ENCODE results near the gene THAP6.
"Not testable (repeated sequence)": the region's sequence is repeated elsewhere in the genome, so short reads cannot be mapped to it uniquely, and the experiment has no call there.

THAP6 gene

DNA sequence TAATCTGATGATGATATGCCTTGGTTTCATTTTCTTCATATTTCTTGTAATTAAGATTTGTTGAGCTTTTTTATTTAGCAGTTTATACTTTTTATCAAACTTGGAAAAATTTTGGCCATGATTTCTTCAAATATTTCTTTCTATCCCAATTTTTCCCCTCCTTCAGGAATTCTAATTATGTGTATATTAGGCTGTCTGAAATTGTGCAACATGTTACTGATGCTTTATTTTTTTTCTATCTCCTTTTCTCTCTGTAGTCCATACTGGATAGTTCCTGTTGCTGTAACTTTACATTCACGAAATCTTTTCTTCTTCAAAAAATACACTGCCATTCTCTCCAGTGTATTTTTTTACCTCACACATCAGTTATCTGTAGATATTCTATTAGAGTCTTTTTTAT, 10.8 kb downstream of the THAP6 start:
- no peak for DNase-seq (ENCODE audit: extremely low read depth in 1 of 2, low read depth in 1 of 2)

DNA sequence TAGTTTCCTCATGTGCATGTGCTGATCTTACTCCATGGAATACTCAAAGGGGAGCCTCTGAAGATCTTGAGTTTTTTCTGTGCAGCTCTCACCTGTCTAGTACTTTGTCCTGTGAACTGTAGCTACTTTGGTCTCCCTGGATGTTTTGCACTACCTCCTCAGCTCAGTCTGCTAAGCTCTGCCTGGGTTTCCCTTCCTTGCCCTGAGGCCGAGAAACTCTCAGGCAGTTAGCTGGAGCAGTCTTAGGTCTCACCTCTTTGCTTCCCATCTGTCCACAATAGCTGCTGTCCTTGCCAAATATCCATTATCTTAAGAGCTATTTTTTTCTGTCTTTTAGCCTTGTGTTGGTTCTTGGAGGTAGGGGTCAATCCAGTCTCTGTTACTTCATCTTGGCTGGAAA, 11.6 kb downstream of the THAP6 start:
- DNase-seq (ENCODE audit: extremely low read depth in 1 of 2, low read depth in 1 of 2), result no peak

DNA sequence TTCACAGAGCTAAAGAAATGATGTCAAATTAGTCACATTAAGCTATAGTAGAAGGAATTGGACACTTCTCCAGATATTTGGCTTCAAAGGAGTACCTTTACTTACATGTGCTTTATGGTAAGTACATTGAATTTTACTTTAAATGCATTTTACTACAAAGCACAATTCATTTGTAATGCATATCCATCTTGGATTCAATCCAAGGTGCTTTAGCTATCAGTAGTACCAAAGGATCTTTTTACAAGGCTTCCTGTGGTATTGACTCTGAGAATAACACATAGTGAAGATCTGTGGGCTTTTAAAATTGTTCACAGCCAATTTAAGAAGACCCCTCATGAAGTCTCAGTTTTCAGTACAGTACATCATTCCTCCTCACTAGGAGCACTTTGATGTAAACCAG, 13.2 kb downstream of the THAP6 start:
- no peak for DNase-seq (ENCODE audit: extremely low read depth in 1 of 2, low read depth in 1 of 2)

DNA sequence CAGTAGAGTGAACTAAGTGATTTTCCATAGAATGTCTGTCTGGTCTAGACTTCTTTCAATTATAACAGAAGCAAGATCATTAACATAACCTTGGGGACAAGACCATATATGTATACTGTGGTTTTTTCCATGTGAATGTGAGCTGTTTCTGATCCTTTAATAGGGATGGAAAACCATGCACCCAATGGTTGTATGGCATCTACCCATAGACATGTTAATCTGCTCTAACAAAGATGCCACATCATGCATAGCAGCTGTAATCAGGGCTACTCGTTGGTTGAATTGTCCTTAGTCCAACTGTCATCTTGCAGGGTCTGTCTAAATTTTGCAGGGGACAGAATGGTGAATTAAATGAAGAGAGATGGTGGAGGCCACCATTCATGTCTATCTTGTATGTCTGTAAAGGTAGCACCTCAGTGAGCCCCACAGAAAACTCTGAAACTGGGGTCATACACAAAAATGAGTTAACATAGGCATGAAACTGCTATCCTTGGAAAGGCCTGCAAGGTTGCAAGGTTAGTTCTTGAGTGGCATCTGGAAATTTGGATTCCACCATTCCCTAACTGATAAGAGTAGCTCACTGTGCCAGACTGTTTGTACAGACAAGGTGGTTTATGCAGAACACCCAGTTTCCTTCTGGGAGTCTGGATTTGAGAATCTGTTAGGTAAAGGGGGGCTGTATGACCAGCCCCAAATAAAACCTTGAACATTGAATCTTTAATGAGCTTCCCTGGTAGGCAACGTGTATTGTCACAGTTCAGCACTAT, 16.5 kb downstream of the THAP6 start:
- DNase-seq (ENCODE audit: extremely low read depth in 1 of 2, low read depth in 1 of 2), result no peak

DNA sequence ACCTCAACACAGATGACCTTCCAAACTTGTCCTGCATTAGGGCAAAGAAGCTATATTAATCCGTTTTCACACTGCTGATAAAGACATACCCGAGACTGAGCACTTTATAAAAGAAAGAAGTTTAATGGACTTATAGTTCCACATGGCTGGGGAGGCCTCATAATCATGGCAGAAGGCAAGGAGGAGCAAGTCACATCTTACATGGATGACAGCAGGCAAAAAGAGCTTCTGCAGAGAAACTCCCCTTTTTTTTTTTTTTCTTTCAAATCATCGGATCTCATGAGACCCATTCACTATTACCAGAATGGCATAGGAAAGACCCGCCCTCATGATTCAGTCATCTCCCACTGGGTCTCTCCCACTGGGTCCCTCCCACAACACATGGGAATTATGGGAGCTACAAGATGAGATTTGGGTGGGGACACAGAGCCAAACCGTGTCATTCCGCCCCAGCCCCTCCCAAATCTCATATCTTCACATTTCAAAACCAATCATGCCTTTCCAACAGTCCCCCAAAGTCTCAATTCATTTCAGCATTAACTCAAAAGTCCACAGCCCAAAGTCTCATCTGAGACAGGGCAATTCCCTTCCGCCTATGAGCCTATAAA, 17.4 kb downstream of the THAP6 start:
- not testable (repeated sequence) for DNase-seq (ENCODE audit: extremely low read depth in 1 of 2, low read depth in 1 of 2)

DNA sequence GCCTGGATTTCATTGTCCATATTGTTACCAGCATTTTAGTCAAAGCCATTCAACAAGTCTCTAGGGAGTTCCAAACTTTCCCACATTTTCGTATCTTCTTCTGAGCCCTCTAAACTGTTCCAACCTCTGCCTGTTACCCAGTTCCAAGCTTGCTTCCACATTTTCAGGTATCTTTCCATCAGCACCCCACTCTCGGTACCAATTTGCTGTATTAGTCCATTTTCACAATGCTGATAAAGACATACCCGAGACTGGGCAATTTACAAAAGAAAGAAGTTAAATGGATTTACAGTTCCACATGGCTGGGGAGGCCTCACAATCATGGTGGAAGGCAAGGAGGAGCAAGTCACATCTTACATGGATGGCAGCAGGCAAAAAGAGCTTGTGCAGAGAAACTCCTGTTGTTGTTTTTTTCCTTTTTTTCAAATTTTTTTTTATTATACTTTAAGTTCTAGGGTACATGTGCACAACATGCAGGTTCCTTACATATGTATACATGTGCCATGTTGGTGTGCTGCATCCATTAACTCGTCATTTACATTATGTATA, 19.1 kb downstream of the THAP6 start:
- DNase-seq (ENCODE audit: extremely low read depth in 1 of 2, low read depth in 1 of 2), result not testable (repeated sequence)

DNA sequence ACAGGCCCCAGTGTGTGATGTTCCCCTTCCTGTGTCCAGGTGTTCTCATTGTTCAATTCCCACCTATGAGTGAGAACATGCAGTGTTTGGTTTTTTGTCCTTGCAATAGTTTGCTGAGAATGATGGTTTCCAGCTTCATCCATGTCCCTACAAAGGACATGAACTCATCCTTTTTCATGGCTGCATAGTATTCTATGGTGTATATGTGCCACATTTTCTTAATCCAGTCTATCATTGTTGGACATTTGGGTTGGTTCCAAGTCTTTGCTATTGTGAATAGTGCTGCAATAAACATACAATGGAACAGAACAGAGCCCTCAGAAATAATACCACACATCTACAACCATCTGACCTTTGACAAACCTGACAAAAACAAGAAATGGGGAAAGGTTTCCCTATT, 19.7 kb downstream of the THAP6 start:
- DNase-seq (ENCODE audit: extremely low read depth in 1 of 2, low read depth in 1 of 2), result not testable (repeated sequence)

DNA sequence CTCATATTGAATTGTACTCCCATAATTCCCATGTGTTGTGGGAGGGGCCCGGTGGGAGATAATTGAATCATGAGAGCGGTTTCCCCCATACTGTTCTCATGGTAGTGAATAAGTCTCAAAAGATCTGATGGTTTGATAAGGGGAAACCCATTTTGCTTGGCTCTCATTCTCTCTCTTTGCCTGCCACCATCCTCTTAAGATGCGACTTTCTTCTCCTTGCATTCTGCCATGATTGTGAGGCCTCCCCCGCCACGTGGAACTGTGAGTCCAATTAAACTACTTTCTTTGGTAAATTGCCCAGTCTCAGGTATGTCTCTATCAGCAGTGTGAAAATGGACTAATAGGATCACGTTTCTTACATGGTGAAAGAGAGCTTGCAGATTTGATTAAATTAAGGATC, 23.0 kb downstream of the THAP6 start:
- DNase-seq (ENCODE audit: extremely low read depth in 1 of 2, low read depth in 1 of 2), result not testable (repeated sequence)

DNA sequence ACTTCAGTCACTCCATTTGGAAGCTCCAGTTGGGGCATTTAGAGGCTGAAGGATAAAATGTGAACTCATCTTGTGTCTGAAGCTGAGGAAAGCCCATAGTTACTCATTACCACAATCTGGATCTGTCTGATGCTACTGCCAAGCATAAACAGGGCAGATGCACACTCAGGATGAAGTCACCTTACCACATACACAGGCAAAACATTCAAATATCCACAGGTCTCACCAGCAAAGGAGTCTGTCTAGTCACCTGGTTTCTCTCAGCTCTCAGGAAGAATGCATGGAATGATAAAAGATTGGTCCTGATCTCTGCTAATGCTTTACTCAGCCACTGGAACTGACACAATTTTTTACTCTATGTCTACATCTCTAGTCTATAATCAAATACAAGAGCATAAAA, 28.6 kb downstream of the THAP6 start:
- no peak for DNase-seq (ENCODE audit: extremely low read depth in 1 of 2, low read depth in 1 of 2)

DNA sequence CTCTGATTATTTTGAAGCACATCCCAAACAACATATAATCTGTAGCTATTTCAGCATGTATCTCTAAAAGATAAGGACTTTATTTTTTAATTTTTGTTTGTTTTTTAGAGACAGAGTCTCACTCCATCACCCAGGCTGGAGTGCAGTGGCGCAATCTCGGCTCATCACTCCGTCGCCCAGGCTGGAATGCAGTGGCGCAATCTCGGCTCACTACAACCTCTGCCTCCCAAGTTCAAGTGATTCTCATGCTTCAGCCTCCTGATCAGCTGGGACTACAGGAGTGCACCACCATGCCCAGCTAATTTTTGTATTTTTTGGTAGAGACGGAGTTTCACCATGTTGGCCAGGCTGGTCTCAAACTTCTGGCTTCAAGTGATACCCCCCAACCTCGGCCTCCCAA, 29.9 kb downstream of the THAP6 start:
- DNase-seq (ENCODE audit: extremely low read depth in 1 of 2, low read depth in 1 of 2), result not testable (repeated sequence)

DNA sequence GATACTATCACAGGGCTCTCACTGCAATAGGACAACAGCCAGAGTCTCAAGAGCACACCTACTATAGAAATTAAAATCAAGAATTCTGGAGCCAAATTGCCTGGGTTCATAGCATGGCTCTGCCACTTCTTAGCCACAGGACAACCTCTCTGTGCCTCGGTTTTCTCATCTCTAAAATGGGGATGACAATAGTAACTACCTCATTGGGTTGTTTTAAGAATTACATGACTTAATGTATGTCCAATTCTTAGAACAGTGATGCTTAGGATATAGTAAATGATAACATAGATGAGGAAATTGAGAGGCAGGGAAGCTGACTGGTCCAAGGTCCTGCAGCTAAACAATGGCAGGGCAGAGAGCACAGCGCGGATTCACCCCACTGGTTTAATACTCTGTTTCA, 30.6 kb downstream of the THAP6 start:
- DNase-seq (ENCODE audit: extremely low read depth in 1 of 2, low read depth in 1 of 2), result no peak

DNA sequence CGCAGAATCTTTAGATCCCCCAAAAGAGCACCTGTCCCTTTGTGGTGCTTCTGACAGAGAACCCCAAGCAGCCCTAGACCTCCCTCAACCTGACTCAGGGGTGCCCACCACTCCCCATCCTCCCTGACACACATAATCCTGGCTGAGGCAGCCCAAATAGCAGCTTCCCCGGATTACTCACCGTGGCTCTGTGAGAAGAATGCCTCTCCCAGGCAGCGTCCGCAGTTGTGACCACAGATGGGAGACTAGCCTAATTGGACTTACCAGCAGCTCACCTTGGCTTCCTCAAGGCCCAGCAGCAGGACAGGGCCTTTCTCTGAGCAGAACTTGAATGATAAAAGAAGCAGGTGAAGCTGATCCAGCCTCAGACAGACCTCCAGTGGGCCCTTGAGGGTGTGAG, 31.3 kb downstream of the THAP6 start:
- DNase-seq (ENCODE audit: extremely low read depth in 1 of 2, low read depth in 1 of 2), result no peak

DNA sequence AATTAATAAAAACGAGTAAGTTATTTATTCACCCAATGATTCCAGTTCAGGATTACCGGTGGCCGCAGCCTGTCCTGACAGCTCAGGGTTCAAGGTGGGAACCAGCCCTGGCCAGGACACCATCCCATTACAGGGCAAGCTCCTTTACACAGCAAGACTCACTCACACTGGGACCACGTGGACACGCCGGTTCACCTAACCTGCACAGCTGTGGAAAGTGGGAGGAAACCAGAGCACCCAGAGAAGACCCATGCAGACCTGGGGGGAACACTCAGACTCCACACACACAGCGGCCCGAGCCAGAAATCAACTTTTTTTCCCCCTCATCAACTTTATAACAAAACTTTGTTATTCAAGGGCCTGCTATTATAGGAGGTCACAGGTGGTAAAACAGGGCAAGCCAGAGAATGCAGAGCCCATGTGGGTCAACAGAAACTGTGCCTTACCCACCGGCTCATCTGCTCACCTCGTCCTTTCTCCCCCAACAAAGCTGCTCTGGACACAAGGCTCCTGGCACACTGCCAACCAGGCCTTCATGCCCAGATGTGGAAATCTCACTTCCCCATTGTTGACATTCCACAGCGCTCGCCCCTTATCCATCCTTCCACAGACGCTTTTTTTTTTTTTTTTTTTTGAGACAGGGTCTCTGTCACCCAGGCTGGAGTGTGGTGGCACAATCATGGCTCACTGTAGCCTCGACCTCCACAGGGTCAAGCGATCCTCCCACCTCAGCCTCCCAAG, 33.5 kb downstream of the THAP6 start:
- DNase-seq (ENCODE audit: extremely low read depth in 1 of 2, low read depth in 1 of 2), result no peak

DNA sequence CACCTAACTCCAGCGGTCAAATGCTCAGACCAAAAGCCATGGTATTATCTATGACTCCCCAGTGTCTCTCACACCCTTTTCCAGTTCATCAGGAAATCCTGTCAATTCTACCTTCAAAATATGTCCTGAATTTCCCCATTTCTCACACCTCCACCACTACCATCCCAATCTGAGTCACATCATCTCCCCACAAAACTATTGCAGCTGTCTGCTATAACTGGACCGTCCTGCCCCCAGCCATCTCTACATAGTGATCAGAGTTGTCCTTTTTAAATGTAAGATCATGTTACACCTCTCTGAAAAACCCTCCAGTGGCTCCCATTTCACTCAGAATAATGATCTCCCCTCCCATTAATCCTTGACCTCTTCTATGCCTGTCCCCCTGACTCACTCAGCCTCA, 34.7 kb downstream of the THAP6 start:
- DNase-seq (ENCODE audit: extremely low read depth in 1 of 2, low read depth in 1 of 2), result no peak

DNA sequence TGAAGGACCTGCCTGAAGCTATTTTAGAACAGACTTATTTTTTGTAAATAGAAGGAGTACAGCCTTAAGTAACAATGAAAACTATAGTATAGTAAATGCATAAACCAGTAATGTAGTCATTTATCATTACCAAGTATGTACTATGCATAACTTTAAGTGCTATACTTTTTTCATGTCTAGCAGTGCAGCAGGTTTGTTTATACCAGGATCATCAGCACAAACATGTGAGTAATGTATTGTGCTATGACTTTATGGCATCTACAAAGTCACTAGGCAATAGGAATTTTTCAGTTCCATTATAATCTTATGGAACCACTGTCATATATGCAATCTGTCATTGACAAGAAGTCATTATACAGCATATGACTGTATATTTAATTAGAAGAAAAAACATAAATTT, 38.2 kb downstream of the THAP6 start:
- DNase-seq (ENCODE audit: extremely low read depth in 1 of 2, low read depth in 1 of 2), result no peak

DNA sequence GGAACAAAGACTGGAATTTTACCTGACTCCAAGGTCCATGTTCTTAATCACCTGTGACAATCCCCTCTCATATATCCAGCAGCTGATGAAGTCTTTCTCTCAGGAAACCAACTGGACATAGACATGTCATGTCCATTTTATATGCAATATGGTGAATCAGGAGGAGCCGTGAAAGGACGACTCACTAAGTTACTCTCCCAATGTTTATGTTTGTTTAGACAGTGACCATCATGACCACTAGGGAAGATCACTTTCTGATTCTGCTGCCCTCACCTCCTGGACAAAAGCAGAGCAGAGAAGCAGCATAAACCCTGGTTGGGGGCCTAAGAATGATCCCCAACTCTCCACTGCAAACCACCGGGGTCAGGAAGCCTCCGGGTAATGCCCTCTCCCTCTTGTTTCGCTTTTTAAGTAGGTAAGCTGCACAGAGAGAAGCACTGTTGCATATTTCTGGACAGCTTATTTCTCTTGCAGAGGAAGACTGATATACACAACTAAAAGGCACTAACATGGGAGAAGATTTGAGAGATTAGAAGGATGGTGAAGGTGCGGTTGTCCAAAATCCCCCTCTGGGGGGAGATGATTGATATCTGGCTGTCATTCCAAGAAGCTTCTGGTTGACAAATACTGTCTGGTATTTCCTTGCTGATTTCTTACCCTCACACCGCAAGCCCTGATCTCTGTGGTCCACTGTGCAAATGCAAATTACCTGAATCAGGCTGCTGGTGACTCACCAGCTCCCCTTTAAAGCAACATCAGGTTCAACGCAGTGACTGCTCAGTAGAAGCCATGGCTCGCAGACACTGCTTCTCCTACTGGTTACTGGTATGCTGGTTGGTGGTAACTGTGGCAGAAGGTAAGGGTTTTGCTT, 41.3 kb downstream of the THAP6 start, which contains the start of gene ODAPH:
ODAPH (plus strand) TSS at position 773 of the 871 bp plus-strand sequence; CDS start at position 790, 17 bp downstream.
- peak; percentile 3 to 33 for DNase-seq (ENCODE audit: extremely low read depth in 1 of 2, low read depth in 1 of 2)

DNA sequence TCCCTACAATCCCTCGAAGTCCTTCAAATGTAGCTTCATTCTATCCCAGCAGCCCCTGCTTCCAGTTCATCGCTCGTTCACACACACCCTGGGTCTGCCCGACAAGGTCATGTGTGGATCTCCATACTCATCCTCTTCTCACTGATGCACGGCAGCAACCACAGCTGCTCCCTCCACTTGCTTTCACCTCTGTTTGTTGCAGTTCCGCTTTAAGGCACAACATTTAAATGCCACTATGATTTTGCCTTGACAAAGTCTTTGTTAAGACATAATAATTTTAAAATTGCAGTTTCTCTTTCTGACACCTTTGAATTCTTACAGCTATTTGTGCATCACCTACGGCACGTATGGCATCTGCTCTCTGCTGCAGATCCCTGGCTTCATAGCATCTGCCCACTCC, 43.4 kb downstream of the THAP6 start:
- no peak for DNase-seq (ENCODE audit: extremely low read depth in 1 of 2, low read depth in 1 of 2)

DNA sequence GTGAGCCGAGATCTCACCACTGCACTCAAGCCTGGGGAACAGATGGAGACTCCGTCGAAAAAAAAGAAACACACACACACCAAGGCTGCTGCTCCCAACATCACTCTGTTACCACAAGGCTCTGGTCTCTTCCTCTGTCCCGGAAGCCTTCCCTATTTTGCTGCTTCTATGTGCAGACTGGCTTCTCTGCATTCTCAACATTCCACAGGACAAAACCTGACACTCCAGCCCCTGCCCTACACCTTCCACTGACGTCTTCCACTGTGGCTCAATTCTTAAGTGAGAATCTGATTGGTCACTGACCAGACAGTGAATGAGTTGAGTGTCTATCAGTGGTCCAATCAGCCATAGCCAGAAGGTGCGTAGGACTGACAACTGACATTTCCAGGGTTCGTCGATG, 47.5 kb downstream of the THAP6 start:
- no peak for DNase-seq (ENCODE audit: extremely low read depth in 1 of 2, low read depth in 1 of 2)

DNA sequence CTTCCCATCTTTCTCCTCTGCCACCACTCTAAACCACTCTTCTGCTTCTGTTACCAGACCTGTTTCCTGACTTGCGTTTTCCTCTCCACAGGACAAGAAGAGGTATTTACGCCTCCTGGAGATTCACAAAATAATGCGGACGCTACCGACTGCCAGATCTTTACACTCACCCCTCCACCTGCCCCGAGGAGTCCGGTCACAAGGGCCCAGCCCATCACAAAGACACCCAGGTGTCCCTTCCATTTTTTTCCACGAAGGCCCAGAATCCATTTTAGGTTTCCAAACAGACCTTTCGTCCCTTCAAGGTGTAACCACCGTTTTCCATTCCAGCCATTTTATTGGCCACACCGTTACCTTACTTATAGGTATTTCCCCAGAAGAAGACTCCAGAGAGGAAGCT, 49.8 kb downstream of the THAP6 start:
- no peak for DNase-seq (ENCODE audit: extremely low read depth in 1 of 2, low read depth in 1 of 2)

DNA sequence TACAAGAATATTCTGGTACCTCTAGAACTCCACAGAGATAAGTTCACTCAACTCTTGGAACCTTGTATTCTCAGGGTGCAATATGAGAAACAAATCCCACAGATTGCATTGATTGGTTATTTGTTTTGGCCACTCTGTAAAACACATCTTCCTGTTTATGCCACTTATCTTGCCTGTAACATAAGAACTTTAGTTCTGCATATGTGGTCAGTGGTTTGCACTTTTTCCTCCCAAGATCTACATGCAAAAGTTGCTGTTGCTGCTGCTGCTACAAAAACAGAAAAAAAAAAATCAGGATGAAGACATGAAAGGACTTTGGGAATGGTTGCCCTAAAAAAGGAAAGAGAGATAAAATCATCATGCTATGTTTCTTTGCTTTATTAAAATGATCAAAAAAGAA, 51.2 kb downstream of the THAP6 start:
- no peak for DNase-seq (ENCODE audit: extremely low read depth in 1 of 2, low read depth in 1 of 2)

DNA sequence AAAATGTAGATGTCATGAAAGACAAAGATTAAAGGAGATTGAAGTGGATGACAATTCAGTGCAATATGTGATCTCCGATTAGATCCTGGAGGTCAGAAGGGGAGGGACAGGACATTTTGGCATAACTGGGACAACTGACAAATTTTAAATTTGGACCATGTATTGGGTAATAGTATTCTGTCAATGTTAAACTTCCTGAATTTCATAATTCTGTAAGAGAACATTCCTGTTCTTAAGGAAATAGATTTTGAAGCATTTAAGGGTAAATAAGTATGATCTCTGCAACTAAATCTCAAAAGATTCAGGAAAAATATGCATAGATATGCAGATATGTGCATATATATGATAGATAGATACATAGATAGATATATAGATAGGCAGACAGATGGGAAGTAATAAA, 52.6 kb downstream of the THAP6 start:
- DNase-seq (ENCODE audit: extremely low read depth in 1 of 2, low read depth in 1 of 2), result no peak

Measured in stimulated activated CD8-positive, alpha-beta memory T cell treated with anti-CD3 and anti-CD28 coated beads, Interleukin-7, amount 100 ng/mL, for 48 hours (primary cell).